H1 (cell line): ENCODE measurements around the gene ENPP5. TPM values are rescaled to one million over a fixed set of nuclear protein-coding genes. Genes with fewer than 3 reads are reported as not detected.
A peak's percentile ranks its signal among the peaks of the same experiment; 100 is the strongest.

Experiments
- CTCF ChIA-PET: fragments of 300-600 bp; sonication (Branson Sonifier 250); formaldehyde crosslinking; loops from one replicate; lab custom pipeline; 2021; ENCODE audit not compliant: partially characterized antibody; lab: Charles Lee
- POLR2A ChIA-PET: fragments of 300-600 bp; sonication (Branson Sonifier 250); formaldehyde crosslinking; loops from one replicate; lab custom pipeline; 2021; ENCODE audit warnings: inconsistent platforms; ENCODE audit not compliant: partially characterized antibody; lab: Charles Lee
- DNase-seq, 2 experiments: peaks; one replicate each; pipeline versions ENCODE4 v3.0.0 to v3.0.0-alpha.2; 2010 to 2022; ENCODE audit warnings: low spot score in 2 of 2, low read depth in 1 of 2, mixed read lengths in 1 of 2
- FAIRE-seq: peaks from 2 replicates; lab custom pipeline; 2011; peaks lifted over from hg19 to GRCh38; lab: Jason Lieb, UNC
- H2AFZ ChIP-seq: 2 replicates; pipeline ENCODE4 v1.8.1; 2012; ENCODE audit warnings: low read length, inconsistent platforms
- H2AK5ac ChIP-seq: 2 replicates; pipeline ENCODE4 v1.6.1; 2013; ENCODE audit warnings: low read depth, low read length
- H2BK120ac ChIP-seq: replicated peaks from 2 replicates; pipeline ENCODE3; 2013; ENCODE audit warnings: low read depth, low read length, inconsistent platforms
- H2BK12ac ChIP-seq: 2 replicates; pipeline ENCODE4 v1.6.1; 2013; ENCODE audit warnings: low read depth, low read length
- H2BK15ac ChIP-seq: 2 replicates; pipeline ENCODE4 v1.6.1; 2013; ENCODE audit warnings: low read length
- H2BK20ac ChIP-seq: 2 replicates; pipeline ENCODE4 v1.6.1; 2013; ENCODE audit warnings: low read length
- H2BK5ac ChIP-seq: 2 replicates; pipeline ENCODE4 v1.6.1; 2013; ENCODE audit warnings: low read depth, low read length
- H3K14ac ChIP-seq: 2 replicates; pipeline ENCODE4 v1.6.1; 2013; ENCODE audit warnings: inconsistent platforms; ENCODE audit not compliant: insufficient read length
- H3K18ac ChIP-seq: 2 replicates; pipeline ENCODE4 v1.6.1; 2013; ENCODE audit warnings: low read length; ENCODE audit errors: extremely low read depth
- H3K23ac ChIP-seq: 2 replicates; pipeline ENCODE4 v1.6.1; 2013; ENCODE audit warnings: inconsistent platforms; ENCODE audit not compliant: insufficient read length
- H3K23me2 ChIP-seq: 2 replicates; pipeline ENCODE4 v1.6.1; 2013; ENCODE audit warnings: low read depth, low read length
- H3K27ac ChIP-seq: 2 replicates; pipeline ENCODE4 v1.6.1; 2011; ENCODE audit warnings: low read depth, low read length, inconsistent platforms
- H3K27me3 ChIP-seq, 4 experiments: replicated peaks in 1 of 4; 1 replicate in 1 of 4; 2 replicates in 3 of 4; pipeline versions ENCODE4 v1.6.1 to v1.8.1; 2011 to 2013; ENCODE audit warnings: low read length in 3 of 4, mild to moderate bottlenecking in 3 of 4, inconsistent platforms in 2 of 4, mixed read lengths in 2 of 4, moderate library complexity in 1 of 4; ENCODE audit not compliant: control insufficient read depth in 3 of 4, insufficient read depth in 3 of 4; ENCODE audit errors: extremely low read depth in 1 of 4
- H3K36me3 ChIP-seq, 4 experiments: 2 replicates each; pipeline versions ENCODE4 v1.6.1 to v1.8.1; 2011 to 2013; ENCODE audit warnings: mild to moderate bottlenecking in 4 of 4, low read length in 3 of 4, moderate library complexity in 2 of 4, control low read depth in 1 of 4, inconsistent platforms in 1 of 4; ENCODE audit not compliant: insufficient read depth in 4 of 4, control insufficient read depth in 2 of 4
- H3K4ac ChIP-seq: replicated peaks from 2 replicates; pipeline ENCODE3; 2013; ENCODE audit warnings: low read length, low read depth, mixed read lengths, inconsistent platforms; ENCODE audit not compliant: insufficient read length
- H3K4me1 ChIP-seq, 4 experiments: replicated peaks in 1 of 4; 1 replicate in 1 of 4; 2 replicates in 3 of 4; pipeline versions ENCODE4 v1.6.1 to v1.8.1; 2011 to 2013; ENCODE audit warnings: low read length in 3 of 4, inconsistent platforms in 2 of 4, mixed read lengths in 1 of 4; ENCODE audit not compliant: insufficient read depth in 4 of 4, control insufficient read depth in 3 of 4
- H3K4me2 ChIP-seq, 2 experiments: 2 replicates each; pipeline versions ENCODE4 v1.6.1 to v1.8.1; 2011 to 2013; ENCODE audit warnings: low read depth in 2 of 2, low read length in 2 of 2, control low read depth in 1 of 2, inconsistent platforms in 1 of 2, mild to moderate bottlenecking in 1 of 2; ENCODE audit not compliant: insufficient read depth in 1 of 2
- H3K4me3 ChIP-seq, 4 experiments: fragments of 200-600, 300-600 bp in 1 of 4; sonication (generic), shearing (Covaris generic), sonication (Bioruptor Twin) in 1 of 4; 2 replicates each; pipeline versions ENCODE4 v1.5.1 to v1.8.1; 2011 to 2016; ENCODE audit warnings: low read length in 4 of 4, low read depth in 3 of 4, control low read depth in 2 of 4, inconsistent platforms in 2 of 4, mild to moderate bottlenecking in 2 of 4, mixed read lengths in 1 of 4, moderate library complexity in 1 of 4; ENCODE audit not compliant: insufficient read depth in 2 of 4; ENCODE audit errors: extremely low read depth in 1 of 4
- H3K56ac ChIP-seq: replicated peaks from 2 replicates; pipeline ENCODE3; 2013; ENCODE audit warnings: low read depth, mild to moderate bottlenecking, mixed read lengths, low read length, inconsistent platforms; ENCODE audit not compliant: insufficient read length
- H3K79me1 ChIP-seq: 2 replicates; pipeline ENCODE4 v1.6.1; 2013; ENCODE audit warnings: low read depth, low read length, control low read depth
- H3K79me2 ChIP-seq, 2 experiments: 2 replicates each; pipeline versions ENCODE4 v1.6.1 to v1.8.1; 2012 to 2013; ENCODE audit warnings: low read length in 2 of 2, mild to moderate bottlenecking in 2 of 2, inconsistent platforms in 1 of 2; ENCODE audit not compliant: insufficient read depth in 2 of 2, control insufficient read depth in 1 of 2
- H3K9ac ChIP-seq, 4 experiments: replicated peaks in 1 of 4; 1 replicate in 1 of 4; 2 replicates in 3 of 4; pipeline versions ENCODE4 v1.6.1 to v1.8.1; 2011 to 2013; ENCODE audit warnings: low read depth in 3 of 4, low read length in 3 of 4, control low read depth in 2 of 4, mild to moderate bottlenecking in 2 of 4, moderate library complexity in 2 of 4, inconsistent platforms in 1 of 4; ENCODE audit errors: extremely low read depth in 1 of 4
- H3K9me3 ChIP-seq, 2 experiments: 2 replicates each; pipeline versions ENCODE4 v1.6.1 to v1.8.1; 2012 to 2013; ENCODE audit warnings: mild to moderate bottlenecking in 2 of 2, moderate library complexity in 2 of 2, control low read depth in 1 of 2, inconsistent platforms in 1 of 2, low read depth in 1 of 2, low read length in 1 of 2, mixed read lengths in 1 of 2; ENCODE audit not compliant: insufficient read depth in 2 of 2
- H4K20me1 ChIP-seq, 2 experiments: replicated peaks in 1 of 2; 2 replicates each; pipeline versions ENCODE3 to v1.8.1; 2011 to 2013; ENCODE audit warnings: inconsistent platforms in 2 of 2, low read length in 2 of 2, mild to moderate bottlenecking in 1 of 2; ENCODE audit not compliant: insufficient read depth in 2 of 2, control insufficient read depth in 1 of 2
- H4K5ac ChIP-seq: 2 replicates; pipeline ENCODE4 v1.6.1; 2013; ENCODE audit warnings: low read length, low read depth, mixed read lengths, inconsistent platforms; ENCODE audit not compliant: insufficient read length
- H4K8ac ChIP-seq: 2 replicates; pipeline ENCODE4 v1.8.0; 2013; ENCODE audit warnings: mild to moderate bottlenecking, moderate library complexity, low read length, inconsistent platforms; ENCODE audit not compliant: insufficient read depth; ENCODE audit errors: extremely low read depth
- H4K91ac ChIP-seq: replicated peaks from 2 replicates; pipeline ENCODE3; 2013; ENCODE audit warnings: low read length, mixed read lengths, inconsistent platforms; ENCODE audit not compliant: insufficient read length
- EP300 ChIP-seq, 2 experiments: IDR thresholded peaks; 1 replicate in 1 of 2; 2 replicates in 1 of 2; pipeline ENCODE4 v1.6.1; 2011 to 2012; ENCODE audit warnings: low read depth in 2 of 2, low read length in 2 of 2, mild to moderate bottlenecking in 2 of 2, borderline replicate concordance in 1 of 2, inconsistent platforms in 1 of 2, moderate library complexity in 1 of 2
- GABPA ChIP-seq: IDR thresholded peaks from 2 replicates; pipeline ENCODE4 v1.6.1; 2011; ENCODE audit warnings: mild to moderate bottlenecking, low read length, moderate library complexity, borderline replicate concordance; ENCODE audit not compliant: insufficient read depth
- SP1 ChIP-seq: IDR thresholded peaks from 2 replicates; pipeline ENCODE4 v1.6.1; 2011; ENCODE audit warnings: low read depth, low read length
- TAF1 ChIP-seq: IDR thresholded peaks from 2 replicates; pipeline ENCODE4 v1.6.1; 2011; ENCODE audit warnings: mild to moderate bottlenecking, low read depth, low read length
- WGBS, 2 experiments: shearing (Covaris generic) in 1 of 2; methylation state at CpG; one replicate each; pipeline versions ENCODE4 v1.1.6 to v1.1.7; 2013 to 2015; ENCODE audit warnings: low lambda C conversion rate in 2 of 2, mixed read lengths in 2 of 2, inconsistent platforms in 1 of 2, low coverage in 1 of 2, missing lambda C conversion rate in 1 of 2; ENCODE audit not compliant: insufficient replicate concordance in 2 of 2, insufficient coverage in 1 of 2, insufficient read length in 1 of 2; ENCODE audit errors: extremely low coverage in 1 of 2, missing lambda C conversion rate in 1 of 2; 5-methylcytosine and 5-hydroxymethylcytosine counted together
- polyA plus RNA-seq, 7 experiments: library from polyadenylated mRNA; depleted of rRNA in 3 of 7; stranded (reverse) in 5 of 7; unstranded in 2 of 7; fragments of >200 nt in 5 of 7; fragments of 200-250 nt in 2 of 7; gene quantifications; 1 replicate in 5 of 7; 2 replicates in 1 of 7; 4 replicates in 1 of 7; pipeline versions ENCODE4 v1.2.1 to v1.2.3, GENCODE V29; 2011 to 2013; ENCODE audit warnings: missing spikeins in 2 of 7, mixed read lengths in 2 of 7
- total RNA-seq: library from RNA; stranded (reverse); fragmentation: NEBNext Ultra II Directional; extraction: Animal tissue kit (Norgen Biotek cat#: 25700); gene quantifications from 2 replicates; pipeline ENCODE4 v1.2.1, GENCODE V29; 2021

ENPP5 gene
- total and polyA plus RNA-seq, 2 of the 8 experiments (the other 6 are each of a cell fraction or from before 2014, with no cell fraction given), result 5.1 to 7.6 TPM

GRCh38 chr6:46204880-46205650 is 34.3 kb upstream of the ENPP5 start:
- TF ChIP-seq EP300 (IDR thresholded peaks at IDR 0.05; ENCODE audit: borderline replicate concordance in 1 of 2, low read depth in 2 of 2, low read length in 2 of 2) (no peak), SP1 (no peak), TAF1 (no peak), GABPA (no peak)
- no peak overlapping the region for H3K4me2 ChIP-seq
- no peaks in the 10 kb centered on the region for H3K4me1 ChIP-seq
- POLR2A ChIA-PET, result no interaction called here
- no peak overlapping the region for H3K4ac ChIP-seq
- H3K9me3 ChIP-seq, result peaks cover 0 to 2% of the 10 kb centered on the region in 2 experiments; a peak in 2 of 4 replicates
- H3K18ac ChIP-seq, result no peak overlapping the region
- H3K14ac ChIP-seq, result no peak overlapping the region
- H4K5ac ChIP-seq, result no peak overlapping the region
- H2AK5ac ChIP-seq, result no peak overlapping the region; the same call in 1 of the 2 replicates
- H3K56ac ChIP-seq, result no peak overlapping the region
- H4K91ac ChIP-seq, result no peak overlapping the region
- no peaks in the 10 kb centered on the region for H3K27me3 ChIP-seq
- H2BK12ac ChIP-seq, result no peak overlapping the region
- no peaks in the 10 kb centered on the region for H3K36me3 ChIP-seq
- H2BK5ac ChIP-seq, result no peak overlapping the region
- no peak overlapping the region for H2AFZ ChIP-seq
- no peaks in the 10 kb centered on the region for H3K79me2 ChIP-seq
- H4K8ac ChIP-seq, result 0 out of 2 replicates have a peak overlapping the region, but pooled peaks have one; percentile 1
- WGBS, 2 experiments, result 92% methylated on average over 29 of the region's 29 CpGs; no CpG with 5 or more reads in 1 of the 2 experiments
- no peak for DNase-seq
- CTCF ChIA-PET, result interaction anchor here (0.8 to 1.1 kb wide), 2 partner anchors 91 to 115 kb away, joined by 3 read pairs; no protein-coding TSS in a partner anchor
- no peaks in the 10 kb centered on the region for H3K23me2 ChIP-seq
- FAIRE-seq, result no peak
- H3K23ac ChIP-seq, result no peak overlapping the region
- H3K9ac ChIP-seq, result no peak overlapping the region
- no peak overlapping the region for H2BK120ac ChIP-seq
- H3K4me3 ChIP-seq, result no peak overlapping the region
- H3K79me1 ChIP-seq, result no peaks in the 10 kb centered on the region
- H3K27ac ChIP-seq, result no peak overlapping the region
- no peak overlapping the region for H2BK15ac ChIP-seq
- no peaks in the 10 kb centered on the region for H4K20me1 ChIP-seq
- H2BK20ac ChIP-seq, result no peak overlapping the region
